K562 (cell line): Measurements from ENCODE around the gene EMILIN1. TPM values are rescaled to one million over a fixed set of nuclear protein-coding genes. Genes with fewer than 3 reads are reported as not detected.

Source experiments
- ATAC-seq: fragments of 200-7000 bp; cut with Tn5 transposase; 3 replicates; pipeline ENCODE4 v1.9.1; 2020; ENCODE audit warnings: moderate library complexity
- BruUV-seq: library from RNA; stranded (reverse); fragments of 400-500 nt; replicated peaks from 2 replicates; lab custom pipeline; 2021; lab: Mats Ljungman, UMichigan
- CTCF ChIA-PET: fragments of 300-600 bp; formaldehyde crosslinking; extraction: SDS; loops from one replicate; lab custom pipeline; 2021; ENCODE audit warnings: low intra/inter-chr PET ratio; lab: Yijun Ruan, JAX
- POLR2A ChIA-PET: fragments of 300-600, 350-650 bp; sonication (Branson Sonifier 250); formaldehyde crosslinking; extraction: SDS; loops from one replicate; lab custom pipeline; 2021; ENCODE audit warnings: antibody characterized with exemption, inconsistent platforms; lab: Yijun Ruan, JAX
- DNase-seq, 4 experiments: peaks; one replicate each; pipeline versions ENCODE4 v3.0.0 to v3.0.0-alpha.2; 2011 to 2018; ENCODE audit warnings: low spot score in 3 of 4, mixed read lengths in 3 of 4; ENCODE audit errors: extremely low read depth in 1 of 4
- FAIRE-seq: peaks from 2 replicates; lab custom pipeline; 2011; peaks lifted over from hg19 to GRCh38; lab: Jason Lieb, UNC
- H2AFZ ChIP-seq: 2 replicates; pipeline ENCODE4 v1.6.0; 2011; ENCODE audit warnings: low read depth, low read length, control low read depth, inconsistent platforms
- H3K27ac ChIP-seq: fragments of 200-600 bp; 3 replicates; pipeline ENCODE4 v1.8.0; 2011; ENCODE audit warnings: low read depth, mild to moderate bottlenecking, control low read depth, inconsistent platforms, low read length, moderate library complexity, mixed read lengths; ENCODE audit errors: extremely low read depth
- H3K27me3 ChIP-seq, 2 experiments: fragments of 300-600 bp in 1 of 2; 2 replicates in 1 of 2; 3 replicates in 1 of 2; pipeline versions ENCODE4 v1.6.0 to v1.8.0; 2011; ENCODE audit warnings: inconsistent platforms in 2 of 2, low read length in 2 of 2, mild to moderate bottlenecking in 1 of 2, mixed read lengths in 1 of 2, moderate library complexity in 1 of 2; ENCODE audit not compliant: control insufficient read depth in 2 of 2, insufficient read depth in 2 of 2
- H3K36me3 ChIP-seq: fragments of 300-600 bp; 3 replicates; pipeline ENCODE4 v1.8.0; 2011; ENCODE audit warnings: mild to moderate bottlenecking, low read length, inconsistent platforms; ENCODE audit not compliant: control insufficient read depth, insufficient read depth
- H3K4me1 ChIP-seq, 2 experiments: fragments of 200-600 bp in 1 of 2; replicated peaks in 1 of 2; 2 replicates in 1 of 2; 3 replicates in 1 of 2; pipeline versions ENCODE4 v1.5.1 to v1.8.0; 2011; ENCODE audit warnings: inconsistent platforms in 2 of 2, low read length in 2 of 2, mild to moderate bottlenecking in 1 of 2, mixed read lengths in 1 of 2, moderate library complexity in 1 of 2; ENCODE audit not compliant: control insufficient read depth in 2 of 2, insufficient read depth in 2 of 2
- H3K4me2 ChIP-seq: 2 replicates; pipeline ENCODE4 v1.6.1; 2011; ENCODE audit warnings: low read length, control low read depth, inconsistent platforms, mixed read lengths; ENCODE audit not compliant: insufficient read depth
- H3K4me3 ChIP-seq: fragments of 200-600 bp; sonication (generic), shearing (Covaris generic); 2 replicates; pipeline ENCODE4 v1.5.1; 2016; ENCODE audit warnings: control low read depth, inconsistent platforms
- H3K79me2 ChIP-seq: fragments of 200-600 bp; 3 replicates; pipeline ENCODE4 v1.8.0; 2011; ENCODE audit warnings: low read length, inconsistent platforms; ENCODE audit not compliant: control insufficient read depth, insufficient read depth
- H3K9ac ChIP-seq, 2 experiments: 2 replicates each; pipeline versions ENCODE4 v1.6.0 to v1.6.1; 2011; ENCODE audit warnings: low read depth in 2 of 2, low read length in 2 of 2, control low read depth in 1 of 2, inconsistent platforms in 1 of 2, mild to moderate bottlenecking in 1 of 2, mixed read lengths in 1 of 2; ENCODE audit not compliant: insufficient read depth in 1 of 2
- H3K9me1 ChIP-seq: one replicate; pipeline ENCODE4 v1.6.0; 2011; ENCODE audit warnings: inconsistent platforms, mild to moderate bottlenecking, low read length, moderate library complexity; ENCODE audit not compliant: control insufficient read depth, insufficient read depth
- H3K9me3 ChIP-seq: replicated peaks from 2 replicates; pipeline ENCODE4 v1.5.1; 2011; ENCODE audit warnings: low read depth, low read length, inconsistent platforms; ENCODE audit not compliant: control insufficient read depth, insufficient read depth
- H4K20me1 ChIP-seq: replicated peaks from 2 replicates; pipeline ENCODE4 v1.6.1; 2011; ENCODE audit warnings: low read length, inconsistent platforms, mixed read lengths; ENCODE audit not compliant: control insufficient read depth, insufficient read depth
- CXXC5 ChIP-seq: fragments of 250-450 bp; sonication (Bioruptor Pico); IDR thresholded peaks from 2 replicates; pipeline ENCODE4 v1.8.0; 2022; ENCODE audit warnings: inconsistent platforms, mild to moderate bottlenecking, moderate library complexity
- ETS1 ChIP-seq: conservative IDR thresholded peaks from 2 replicates; pipeline ENCODE4 v1.6.1; 2011; ENCODE audit warnings: low read depth, mild to moderate bottlenecking, low read length; ENCODE audit not compliant: control insufficient read depth
- FOXK1 ChIP-seq: sonication (generic); formaldehyde crosslinking; IDR thresholded peaks from 2 replicates; pipeline ENCODE4 v1.8.0; 2022; ENCODE audit warnings: missing genetic modification reagents, mild to moderate bottlenecking, borderline replicate concordance
- KDM5B ChIP-seq: fragments of 200-600 bp; sonication (generic); IDR thresholded peaks from 2 replicates; pipeline ENCODE4 v1.6.1; 2012; ENCODE audit warnings: low read depth, mild to moderate bottlenecking, moderate library complexity, low read length, control low read depth, inconsistent platforms; ENCODE audit not compliant: insufficient replicate concordance
- NFIC ChIP-seq: fragments of 450-650 bp; IDR thresholded peaks from 2 replicates; pipeline ENCODE4 v1.6.1; 2017; ENCODE audit warnings: mild to moderate bottlenecking, inconsistent platforms
- NFIX ChIP-seq: fragments of 250-450 bp; sonication (Bioruptor Pico); IDR thresholded peaks from 2 replicates; pipeline ENCODE4 v1.4.0; 2020; ENCODE audit warnings: low read depth, mild to moderate bottlenecking, moderate library complexity
- NR3C1 ChIP-seq: sonication (generic); formaldehyde crosslinking; IDR thresholded peaks from 2 replicates; pipeline ENCODE4 v1.8.1; 2022; ENCODE audit warnings: missing genetic modification reagents
- POLR2A ChIP-seq: fragments of 450-650 bp; conservative IDR thresholded peaks from 2 replicates; pipeline ENCODE4 v1.6.1; 2016
- POLR2B ChIP-seq: fragments of 450-650 bp; IDR thresholded peaks from 2 replicates; pipeline ENCODE4 v1.6.1; 2018; ENCODE audit warnings: low read depth; ENCODE audit not compliant: partially characterized antibody
- SUPT5H ChIP-seq: fragments of 450-650 bp; IDR thresholded peaks from 2 replicates; pipeline ENCODE4 v1.6.1; 2016
- THRB ChIP-seq: fragments of 450-650 bp; formaldehyde crosslinking; conservative IDR thresholded peaks from 2 replicates; pipeline ENCODE4 v1.4.0; 2022; ENCODE audit warnings: mild to moderate bottlenecking, missing genetic modification characterization
- ZNF431 ChIP-seq: sonication (generic); formaldehyde crosslinking; IDR thresholded peaks from 2 replicates; pipeline ENCODE4 v1.8.0; 2022; ENCODE audit warnings: mild to moderate bottlenecking, missing genetic modification reagents
- WGBS: fragments of 100-300 bp; shearing (Covaris generic); methylation state at CpG from one replicate; pipeline ENCODE4 v1.1.6; 2016; ENCODE audit warnings: low coverage, mixed read lengths; ENCODE audit not compliant: insufficient coverage; ENCODE audit errors: missing lambda C conversion rate; 5-methylcytosine and 5-hydroxymethylcytosine counted together
- in situ Hi-C: fragments of 300-500 bp; cut with MboI; formaldehyde crosslinking; loops from 4 replicates; pipeline ENCODE4 v1.15.0; 2018; ENCODE audit warnings: inconsistent platforms, mixed read lengths
- intact Hi-C: fragments of 100-400 bp; cut with micrococcal nuclease; formaldehyde crosslinking; loops from 2 replicates; pipeline ENCODE4 v1.14.2; 2022
- polyA plus RNA-seq, 8 experiments: library from polyadenylated mRNA; depleted of rRNA in 4 of 8; stranded (reverse) in 5 of 8; unstranded in 3 of 8; fragments of >200 nt; fragmentation: Nextera tagmentation in 2 of 8; fragmentation: Illumina TruSeq in 1 of 8; extraction: Ambion mirVana in 2 of 8; extraction: Trizol in 1 of 8; gene quantifications; 2 replicates each; pipeline versions ENCODE4 v1.2.1 to v1.2.3, GENCODE V29; 2011 to 2014; ENCODE audit warnings: inconsistent platforms in 1 of 8, missing spikeins in 1 of 8
- total RNA-seq, 7 experiments: library from RNA; depleted of rRNA in 6 of 7; stranded (reverse); fragments of >200 nt in 6 of 7; fragmentation: Illumina TruSeq in 2 of 7; extraction: Trizol in 2 of 7; gene quantifications; 2 replicates each; pipeline versions ENCODE4 v1.2.1 to v1.2.3, GENCODE V29; 2011 to 2021; ENCODE audit warnings: low replicate concordance in 1 of 7

Gene EMILIN1
- total and polyA plus RNA-seq, 9 of the 15 experiments (the other 6 are each of a cell fraction or from before 2014, with no cell fraction given), result 0.04 to 2.7 (median 0.54) TPM; not detected in 2

DNA sequence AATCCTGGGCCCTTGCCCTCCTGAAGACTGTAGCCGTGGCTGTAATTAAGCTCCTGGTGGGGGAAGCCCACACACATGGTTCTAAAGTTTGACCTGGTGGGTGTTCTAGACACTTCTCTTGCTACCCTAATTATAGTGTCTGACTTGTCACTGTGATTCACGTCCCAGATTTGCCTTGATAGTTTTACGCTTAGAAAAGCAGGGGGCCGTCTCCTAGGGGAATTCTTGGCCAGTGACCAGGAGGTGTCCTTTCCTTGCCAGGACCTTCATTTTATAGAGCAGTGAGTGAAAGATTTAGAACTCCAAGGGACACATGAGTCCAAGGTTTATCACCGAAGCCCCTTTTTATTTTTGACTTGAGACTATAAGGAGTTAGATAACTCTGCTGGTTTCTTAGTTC lies 36.7 kb upstream of the EMILIN1 start:
- intact Hi-C loops, result no loop called here
- ChIA-PET CTCF (no interaction called here), POLR2A (interaction anchor here (1.0 to 7.9 kb wide), 3 partner anchors 8 to 80 kb away, joined by 4 to 54 read pairs (median 4); partner anchors contain the start of genes OST4 and TMEM214)
- no peaks in the 10 kb centered on the region for H3K79me2 ChIP-seq
- ATAC-seq, result no peak; the same call in 2 of the 3 replicates
- no peak overlapping the region for H3K4me3 ChIP-seq
- TF ChIP-seq NR3C1 (CRISPR knock-in tag), result no peak
- no peak for TF ChIP-seq ETS1
- peaks cover 3% of the 10 kb centered on the region for H3K9me1 ChIP-seq
- H3K27me3 ChIP-seq, result no peaks in the 10 kb centered on the region
- H3K4me1 ChIP-seq, result no peaks in the 10 kb centered on the region
- no peak overlapping the region for H3K27ac ChIP-seq
- H3K9ac ChIP-seq, result no peak overlapping the region
- no peaks in the 10 kb centered on the region for H4K20me1 ChIP-seq
- H2AFZ ChIP-seq, result no peak overlapping the region
- 68% methylated on average over 5 of the region's 5 CpGs for WGBS
- no TSS peak for BruUV-seq
- no peak for DNase-seq
- in situ Hi-C loops, result no loop called here
- no peaks in the 10 kb centered on the region for H3K9me3 ChIP-seq
- H3K36me3 ChIP-seq, result peaks cover 69% of the 10 kb centered on the region
- FAIRE-seq, result no peak
- H3K4me2 ChIP-seq, result no peak overlapping the region

GRCh38 chr2:27042159-27042661 lies 36.2 kb upstream of the EMILIN1 start:
- peak; percentile 23 for FAIRE-seq
- ATAC-seq, result 0 out of 3 replicates have a peak, but pooled peaks have one; percentile 8
- no peak overlapping the region for H3K4me2 ChIP-seq
- no peaks in the 10 kb centered on the region for H3K79me2 ChIP-seq
- no TSS peak for BruUV-seq
- ChIA-PET CTCF (no interaction called here), POLR2A (interaction anchor here (1.0 to 7.9 kb wide), 5 partner anchors 8 to 80 kb away, joined by 4 to 54 read pairs (median 4); partner anchors contain the start of gene TMEM214)
- 92% methylated on average over 10 of the region's 10 CpGs for WGBS
- H3K9ac ChIP-seq, result no peak overlapping the region
- H3K27me3 ChIP-seq, result no peaks in the 10 kb centered on the region
- H3K36me3 ChIP-seq, result peaks cover 64% of the 10 kb centered on the region; the same call in 2 of the 3 replicates
- in situ Hi-C loops (no loop called here), intact Hi-C loops (no loop called here)
- H4K20me1 ChIP-seq, result no peaks in the 10 kb centered on the region
- no peak overlapping the region for H3K27ac ChIP-seq
- H3K4me3 ChIP-seq, result no peak overlapping the region
- no peak for DNase-seq
- H3K4me1 ChIP-seq, result no peaks in the 10 kb centered on the region
- peaks cover 3% of the 10 kb centered on the region for H3K9me1 ChIP-seq
- no peaks in the 10 kb centered on the region for H3K9me3 ChIP-seq
- TF ChIP-seq FOXK1 (CRISPR knock-in tag), result no peak
- TF ChIP-seq NFIC, result peak; percentile 95
- TF ChIP-seq KDM5B, result peak; percentile 11
- no peak for TF ChIP-seq CXXC5 (CRISPR knock-in tag)
- TF ChIP-seq THRB (CRISPR knock-in tag), result 0 out of 2 replicates have a peak, but pooled peaks have one; percentile 26
- TF ChIP-seq NFIX (CRISPR knock-in tag), result peak; percentile 52
- peak; percentile 65 for TF ChIP-seq POLR2B
- peak; percentile 58; the same call in 1 of the 2 replicates for TF ChIP-seq POLR2A
- TF ChIP-seq ZNF431 (CRISPR knock-in tag), result no peak
- peak; percentile 72 for TF ChIP-seq SUPT5H
- no peak overlapping the region for H2AFZ ChIP-seq
